IMR-90 (cell line): ENCODE data around the gene CPT1A. TPM values are rescaled to one million over a fixed set of nuclear protein-coding genes. Genes with fewer than 3 reads are reported as not detected.

Experiments
- ATAC-seq: fragments of 200-7000 bp; cut with Tn5 transposase; 2 replicates; pipeline ENCODE4 v1.9.1; 2020; ENCODE audit warnings: low read depth, mild to moderate bottlenecking, moderate library complexity
- BruUV-seq: library from RNA; stranded (reverse); fragments of 400-500 nt; replicated peaks from 2 replicates; lab custom pipeline; 2021; lab: Mats Ljungman, UMichigan
- CTCF ChIA-PET: fragments of 300-600 bp; formaldehyde crosslinking; extraction: SDS; loops from one replicate; lab custom pipeline; 2021; ENCODE audit warnings: antibody characterized with exemption; lab: Yijun Ruan, JAX
- POLR2A ChIA-PET: fragments of 300-600 bp; sonication (Branson Sonifier 250); formaldehyde crosslinking; loops from one replicate; lab custom pipeline; 2022; ENCODE audit warnings: antibody characterized with exemption; ENCODE audit not compliant: unreplicated experiment; lab: Charles Lee
- DNase-seq: peaks from one replicate; pipeline ENCODE4 v3.0.0; 2013
- H2AFZ ChIP-seq: replicated peaks from 2 replicates; pipeline ENCODE3; 2013; ENCODE audit warnings: low read length, mild to moderate bottlenecking; ENCODE audit not compliant: poor library complexity
- H2AK5ac ChIP-seq: 2 replicates; pipeline ENCODE4 v1.6.1; 2013; ENCODE audit warnings: low read depth, low read length, inconsistent platforms
- H2AK9ac ChIP-seq: replicated peaks from 2 replicates; pipeline ENCODE3; 2013; ENCODE audit warnings: mild to moderate bottlenecking, low read depth, low read length, moderate library complexity; ENCODE audit not compliant: poor library complexity
- H2BK120ac ChIP-seq: 2 replicates; pipeline ENCODE4 v1.6.1; 2013; ENCODE audit warnings: low read depth, low read length, inconsistent platforms
- H2BK15ac ChIP-seq: 3 replicates; pipeline ENCODE4 v1.6.1; 2013; ENCODE audit warnings: low read depth, low read length, inconsistent platforms
- H2BK20ac ChIP-seq: 2 replicates; pipeline ENCODE4 v1.6.1; 2013; ENCODE audit warnings: low read depth, mild to moderate bottlenecking, inconsistent platforms, low read length, moderate library complexity
- H2BK5ac ChIP-seq: 2 replicates; pipeline ENCODE4 v1.6.1; 2013; ENCODE audit warnings: mild to moderate bottlenecking, low read depth, low read length, inconsistent platforms; ENCODE audit not compliant: poor library complexity, severe bottlenecking
- H3K14ac ChIP-seq: replicated peaks from 2 replicates; pipeline ENCODE4 v1.6.1; 2013; ENCODE audit warnings: low read depth, low read length, inconsistent platforms
- H3K18ac ChIP-seq: 2 replicates; pipeline ENCODE4 v1.6.1; 2013; ENCODE audit warnings: low read depth, low read length, control low read depth
- H3K23ac ChIP-seq: 2 replicates; pipeline ENCODE4 v1.6.1; 2013; ENCODE audit warnings: low read depth, low read length, inconsistent platforms
- H3K27ac ChIP-seq: 2 replicates; pipeline ENCODE4 v1.5.1; 2013; ENCODE audit warnings: mild to moderate bottlenecking, control low read depth, low read length; ENCODE audit not compliant: insufficient read depth
- H3K27me3 ChIP-seq: 2 replicates; pipeline ENCODE4 v1.6.1; 2013; ENCODE audit warnings: low read length; ENCODE audit not compliant: control insufficient read depth, insufficient read depth
- H3K36me3 ChIP-seq: 2 replicates; pipeline ENCODE4 v1.6.1; 2013; ENCODE audit warnings: low read length, mixed read lengths; ENCODE audit not compliant: control insufficient read depth, insufficient read depth
- H3K4ac ChIP-seq: 2 replicates; pipeline ENCODE4 v1.6.1; 2013; ENCODE audit warnings: low read depth, low read length, inconsistent platforms
- H3K4me1 ChIP-seq: 2 replicates; pipeline ENCODE4 v1.6.1; 2013; ENCODE audit warnings: low read length, mixed read lengths; ENCODE audit not compliant: control insufficient read depth, insufficient read depth
- H3K4me2 ChIP-seq: 2 replicates; pipeline ENCODE4 v1.6.1; 2013; ENCODE audit warnings: low read depth, mild to moderate bottlenecking, control low read depth, low read length, moderate library complexity
- H3K4me3 ChIP-seq: 2 replicates; pipeline ENCODE4 v1.5.1; 2013; ENCODE audit warnings: low read depth, mild to moderate bottlenecking, control low read depth, low read length, moderate library complexity; ENCODE audit not compliant: insufficient read depth
- H3K56ac ChIP-seq: 2 replicates; pipeline ENCODE4 v1.6.1; 2013; ENCODE audit warnings: low read length, inconsistent platforms; ENCODE audit not compliant: insufficient read depth; ENCODE audit errors: extremely low read depth
- H3K79me1 ChIP-seq, 2 experiments: 2 replicates each; pipeline ENCODE4 v1.6.1; 2013; ENCODE audit warnings: low read length in 2 of 2, inconsistent platforms in 1 of 2, low read depth in 1 of 2
- H3K9ac ChIP-seq: 2 replicates; pipeline ENCODE4 v1.6.1; 2013; ENCODE audit warnings: low read depth, low read length, control low read depth
- H3K9me1 ChIP-seq: 2 replicates; pipeline ENCODE4 v1.6.1; 2013; ENCODE audit warnings: low read length, inconsistent platforms; ENCODE audit not compliant: insufficient read depth
- H3K9me3 ChIP-seq: 2 replicates; pipeline ENCODE4 v1.6.1; 2013; ENCODE audit warnings: low read length; ENCODE audit not compliant: control insufficient read depth, insufficient read depth
- H4K20me1 ChIP-seq: 2 replicates; pipeline ENCODE4 v1.6.1; 2013; ENCODE audit warnings: low read length, inconsistent platforms; ENCODE audit not compliant: insufficient read depth
- H4K5ac ChIP-seq: 2 replicates; pipeline ENCODE4 v1.6.1; 2013; ENCODE audit warnings: mild to moderate bottlenecking, low read depth, low read length, control low read depth
- H4K8ac ChIP-seq, 2 experiments: 2 replicates each; pipeline ENCODE4 v1.6.1; 2013; ENCODE audit warnings: low read depth in 2 of 2, low read length in 2 of 2, control low read depth in 1 of 2, inconsistent platforms in 1 of 2
- H4K91ac ChIP-seq: 2 replicates; pipeline ENCODE4 v1.6.1; 2013; ENCODE audit warnings: low read depth, low read length, inconsistent platforms; ENCODE audit not compliant: insufficient read depth
- BHLHE40 ChIP-seq: fragments of 150-350 bp; IDR thresholded peaks from 2 replicates; pipeline ENCODE4 v1.6.1; 2016; ENCODE audit warnings: mild to moderate bottlenecking, low read depth, low read length
- CEBPB ChIP-seq: IDR thresholded peaks from 2 replicates; pipeline ENCODE4 v1.6.1; 2012; ENCODE audit warnings: low read depth, low read length, improper control_type of control experiment
- CHD1 ChIP-seq: IDR thresholded peaks from 2 replicates; pipeline ENCODE4 v1.6.1; 2012; ENCODE audit warnings: low read depth, low read length, improper control_type of control experiment
- CTCF ChIP-seq: conservative IDR thresholded peaks from 2 replicates; pipeline ENCODE4 v1.5.1; 2012; ENCODE audit warnings: mild to moderate bottlenecking, low read depth, low read length, improper control_type of control experiment
- ELK1 ChIP-seq: fragments of 150-350 bp; IDR thresholded peaks from 2 replicates; pipeline ENCODE4 v1.6.1; 2016; ENCODE audit warnings: low read depth, mild to moderate bottlenecking, low read length, moderate library complexity, borderline replicate concordance
- FOS ChIP-seq: fragments of 150-350 bp; IDR thresholded peaks from 2 replicates; pipeline ENCODE4 v1.6.1; 2016; ENCODE audit warnings: low read depth, low read length
- MAFK ChIP-seq: IDR thresholded peaks from 2 replicates; pipeline ENCODE4 v1.6.1; 2012; ENCODE audit warnings: low read depth, low read length, improper control_type of control experiment
- MAZ ChIP-seq: IDR thresholded peaks from 2 replicates; pipeline ENCODE4 v1.6.1; 2012; ENCODE audit warnings: low read depth, mild to moderate bottlenecking, low read length, improper control_type of control experiment, moderate library complexity, borderline replicate concordance
- MXI1 ChIP-seq: IDR thresholded peaks from 2 replicates; pipeline ENCODE4 v1.6.1; 2012; ENCODE audit warnings: low read depth, mild to moderate bottlenecking, low read length, moderate library complexity, borderline replicate concordance
- NFE2L2 ChIP-seq: fragments of 150-350 bp; IDR thresholded peaks from 2 replicates; pipeline ENCODE4 v1.6.1; 2016; ENCODE audit warnings: low read depth, mild to moderate bottlenecking, low read length
- POLR2A ChIP-seq: IDR thresholded peaks from 2 replicates; pipeline ENCODE4 v1.6.1; 2012; ENCODE audit warnings: mild to moderate bottlenecking, low read depth, low read length
- RAD21 ChIP-seq: IDR thresholded peaks from 2 replicates; pipeline ENCODE4 v1.6.1; 2012; ENCODE audit warnings: low read length, improper control_type of control experiment
- RCOR1 ChIP-seq: IDR thresholded peaks from 2 replicates; pipeline ENCODE4 v1.6.1; 2012; ENCODE audit warnings: mild to moderate bottlenecking, low read length, improper control_type of control experiment; ENCODE audit not compliant: insufficient replicate concordance
- RFX5 ChIP-seq: IDR thresholded peaks from 2 replicates; pipeline ENCODE4 v1.8.0; 2012; ENCODE audit warnings: low read depth, mild to moderate bottlenecking, low read length, moderate library complexity
- SMC3 ChIP-seq: fragments of 150-350 bp; IDR thresholded peaks from 2 replicates; pipeline ENCODE4 v1.6.1; 2016; ENCODE audit warnings: low read depth, mild to moderate bottlenecking, antibody characterized with exemption, low read length, moderate library complexity
- USF2 ChIP-seq: fragments of 150-350 bp; IDR thresholded peaks from 2 replicates; pipeline ENCODE4 v1.6.1; 2017; ENCODE audit warnings: mild to moderate bottlenecking, antibody characterized with exemption, low read length, low read depth
- WGBS, 2 experiments: methylation state at CpG; one replicate each; pipeline versions ENCODE4 v1.1.5 to v1.1.7; 2013; ENCODE audit warnings: missing lambda C conversion rate in 2 of 2; ENCODE audit not compliant: insufficient read length in 1 of 2; ENCODE audit errors: extremely low coverage in 2 of 2; 5-methylcytosine and 5-hydroxymethylcytosine counted together
- dilution Hi-C: fragments of 300-500 bp; cut with HindIII; formaldehyde crosslinking; loops from one replicate; pipeline ENCODE4 v1.14.3; 2018; ENCODE audit warnings: low sequenced_read_pairs; ENCODE audit not compliant: unreplicated experiment
- in situ Hi-C: fragments of 300-500 bp; cut with MboI; formaldehyde crosslinking; loops from 3 replicates; pipeline ENCODE4 v1.14.3; 2019; ENCODE audit warnings: low sequenced_read_pairs, inconsistent platforms, mixed read lengths
- intact Hi-C: fragments of 100-400 bp; cut with micrococcal nuclease; formaldehyde crosslinking; loops from 2 replicates; pipeline ENCODE4 v1.10.0; 2022
- polyA plus RNA-seq, 3 experiments: library from polyadenylated mRNA; depleted of rRNA; stranded (reverse); fragments of >200 nt; gene quantifications; 2 replicates each; pipeline ENCODE4 v1.2.3, GENCODE V29; 2012; ENCODE audit warnings: low replicate concordance in 1 of 3
- total RNA-seq: library from RNA; depleted of rRNA; stranded (reverse); fragments of >200 nt; gene quantifications from 2 replicates; pipeline ENCODE4 v1.2.3, GENCODE V29; 2012

The CPT1A gene
- total and polyA plus RNA-seq, 2 of the 4 experiments (the other 2 are of a cell fraction) = 15.4 to 21.3 TPM

- ATAC-seq = no peak
- no peak overlapping the region for H4K5ac ChIP-seq
- no peaks in the 10 kb centered on the region for H3K27me3 ChIP-seq
- no peaks in the 10 kb centered on the region for H3K9me3 ChIP-seq
- no peak overlapping the region for H3K27ac ChIP-seq
- H3K18ac ChIP-seq = no peak overlapping the region
- no peak overlapping the region for H3K23ac ChIP-seq
- H3K14ac ChIP-seq = no peak overlapping the region
- no peaks in the 10 kb centered on the region for H3K4me1 ChIP-seq
- WGBS, 2 experiments = no CpG with 5 or more reads among the region's 12 CpGs
- H3K36me3 ChIP-seq = peaks cover 35% of the 10 kb centered on the region
- H3K4ac ChIP-seq = no peak overlapping the region
- no peak overlapping the region for H2BK15ac ChIP-seq
- H3K9ac ChIP-seq = no peak overlapping the region
- no peak overlapping the region for H2BK20ac ChIP-seq
- no peak overlapping the region for H4K8ac ChIP-seq
- no peak overlapping the region for H4K91ac ChIP-seq
- ChIA-PET POLR2A (no interaction called here), CTCF (no interaction called here)
- dilution Hi-C loops (no loop called here), in situ Hi-C loops (no loop called here), intact Hi-C loops (no loop called here)
- peak; percentile 27 for DNase-seq
- BruUV-seq = TSS peak; percentile 71
- H3K9me1 ChIP-seq = peaks cover 5% of the 10 kb centered on the region
- H2AK5ac ChIP-seq = no peak overlapping the region
- no peak overlapping the region for H2BK120ac ChIP-seq
- no peak overlapping the region for H3K56ac ChIP-seq
- H2AK9ac ChIP-seq = peak overlapping the region; percentile 33
- H2BK5ac ChIP-seq = no peak overlapping the region
- H3K4me3 ChIP-seq = no peak overlapping the region
- H2AFZ ChIP-seq = no peak overlapping the region
- TF ChIP-seq FOS (no peak), MAFK (no peak), ELK1 (no peak), POLR2A (no peak), NFE2L2 (no peak), MXI1 (no peak), USF2 (no peak), RFX5 (no peak), CTCF (no peak), CEBPB (no peak), RAD21 (no peak), MAZ (no peak), CHD1 (no peak), BHLHE40 (no peak), SMC3 (no peak), RCOR1 (no peak)
- no peaks in the 10 kb centered on the region for H3K79me1 ChIP-seq
- no peak overlapping the region for H3K4me2 ChIP-seq
- no peaks in the 10 kb centered on the region for H4K20me1 ChIP-seq
Observed at GRCh38 chr11:68756171-68756766, 85.4 kb downstream of the CPT1A start.
